SK-N-SH (cell line): Measurements from ENCODE around the gene CALD1. TPM values are rescaled to one million over a fixed set of nuclear protein-coding genes. Genes with fewer than 3 reads are reported as not detected.
A peak's percentile ranks its signal among the peaks of the same experiment; 100 is the strongest.

ENCODE experiments used
- CTCF ChIA-PET: fragments of 300-600, 350-600 bp; formaldehyde crosslinking; extraction: SDS; loops from one replicate; lab custom pipeline; 2021; lab: Yijun Ruan, JAX
- POLR2A ChIA-PET: fragments of 350-600 bp; sonication (Branson Sonifier 250); formaldehyde crosslinking; extraction: SDS; loops from one replicate; lab custom pipeline; 2020; ENCODE audit warnings: antibody characterized with exemption, inconsistent platforms; lab: Yijun Ruan, JAX
- DNase-seq: peaks from one replicate; pipeline ENCODE4 v3.0.0; 2012
- H2AFZ ChIP-seq: fragments of 200-600 bp; sonication (generic); 2 replicates; pipeline ENCODE4 v1.8.1; 2016; ENCODE audit warnings: antibody characterized with exemption, mild to moderate bottlenecking, low read depth
- H3F3A ChIP-seq: fragments of 200-600 bp; sonication (generic); replicated peaks from 2 replicates; pipeline ENCODE3; 2016; ENCODE audit warnings: antibody characterized with exemption, mild to moderate bottlenecking; ENCODE audit not compliant: insufficient read depth
- H3K27ac ChIP-seq, 2 experiments: fragments of 200-500 bp in 1 of 2; fragments of 200-600 bp in 1 of 2; sonication (Bioruptor generic) in 1 of 2; sonication (generic), shearing (Covaris generic) in 1 of 2; 2 replicates each; pipeline versions ENCODE4 v1.5.1 to v1.6.1; 2014 to 2016; ENCODE audit warnings: low read depth in 2 of 2, inconsistent platforms in 1 of 2, low read length in 1 of 2, mild to moderate bottlenecking in 1 of 2, mixed read lengths in 1 of 2
- H3K27me3 ChIP-seq: fragments of 200-600 bp; sonication (generic), shearing (Covaris generic); 2 replicates; pipeline ENCODE4 v1.6.1; 2016; ENCODE audit warnings: mixed run types; ENCODE audit not compliant: insufficient read depth
- H3K36me3 ChIP-seq, 2 experiments: fragments of 200-500 bp in 1 of 2; fragments of 200-600 bp in 1 of 2; sonication (Bioruptor generic) in 1 of 2; sonication (generic) in 1 of 2; replicated peaks in 1 of 2; 2 replicates each; pipeline versions ENCODE3 to v1.5.1; 2014 to 2016; ENCODE audit warnings: low read length in 1 of 2, mild to moderate bottlenecking in 1 of 2; ENCODE audit not compliant: insufficient read depth in 2 of 2, control insufficient read depth in 1 of 2
- H3K4me1 ChIP-seq, 2 experiments: fragments of 200-500 bp in 1 of 2; fragments of 200-600 bp in 1 of 2; sonication (Bioruptor generic) in 1 of 2; sonication (generic), shearing (Covaris generic) in 1 of 2; 2 replicates each; pipeline versions ENCODE4 v1.5.1 to v1.6.1; 2014 to 2016; ENCODE audit warnings: low read depth in 1 of 2, low read length in 1 of 2, mixed run types in 1 of 2; ENCODE audit not compliant: insufficient read depth in 2 of 2, control insufficient read depth in 1 of 2
- H3K4me2 ChIP-seq: fragments of 200-600 bp; sonication (generic), shearing (Covaris generic); 2 replicates; pipeline ENCODE4 v1.6.1; 2017; ENCODE audit warnings: mixed run types
- H3K4me3 ChIP-seq, 2 experiments: fragments of 200-500 bp in 1 of 2; fragments of 200-600 bp in 1 of 2; sonication (Bioruptor generic) in 1 of 2; sonication (generic), shearing (Covaris generic) in 1 of 2; 2 replicates each; pipeline versions ENCODE4 v1.5.1 to v1.8.1; 2014 to 2016; ENCODE audit warnings: low read depth in 2 of 2, inconsistent platforms in 1 of 2, low read length in 1 of 2, mild to moderate bottlenecking in 1 of 2, mixed read lengths in 1 of 2, moderate library complexity in 1 of 2
- H3K79me2 ChIP-seq: fragments of 200-600 bp; sonication (generic); 2 replicates; pipeline ENCODE4 v1.8.1; 2017; ENCODE audit warnings: mild to moderate bottlenecking; ENCODE audit not compliant: insufficient read depth
- H3K9ac ChIP-seq: fragments of 200-600 bp; sonication (generic); 2 replicates; pipeline ENCODE4 v1.6.1; 2017; ENCODE audit warnings: mixed run types
- H3K9me2 ChIP-seq: fragments of 200-600 bp; sonication (generic); 2 replicates; pipeline ENCODE4 v1.6.1; 2017; ENCODE audit warnings: mixed run types
- H3K9me3 ChIP-seq: fragments of 200-600 bp; sonication (generic); 2 replicates; pipeline ENCODE4 v1.6.1; 2017; ENCODE audit warnings: mixed run types, mild to moderate bottlenecking, moderate library complexity
- H4K20me1 ChIP-seq: fragments of 200-600 bp; sonication (generic); 2 replicates; pipeline ENCODE4 v1.6.1; 2017; ENCODE audit warnings: mild to moderate bottlenecking, mixed run types; ENCODE audit not compliant: insufficient read depth
- FOSL2 ChIP-seq: IDR thresholded peaks from 2 replicates; pipeline ENCODE4 v1.4.0; 2012; ENCODE audit warnings: low read depth, mild to moderate bottlenecking, moderate library complexity, borderline replicate concordance
- GABPA ChIP-seq: IDR thresholded peaks from 2 replicates; pipeline ENCODE4 v1.4.0; 2012; ENCODE audit warnings: low read depth, mild to moderate bottlenecking
- GATA2 ChIP-seq: sonication (generic); formaldehyde crosslinking; IDR thresholded peaks from 2 replicates; pipeline ENCODE4 v1.5.0; 2020; ENCODE audit warnings: mild to moderate bottlenecking, missing genetic modification reagents
- NFIC ChIP-seq: IDR thresholded peaks from 2 replicates; pipeline ENCODE4 v1.4.0; 2012; ENCODE audit warnings: borderline replicate concordance
- POLR2AphosphoS5 ChIP-seq: IDR thresholded peaks from 2 replicates; pipeline ENCODE4 v1.6.1; 2012; ENCODE audit warnings: low read depth, low read length
- RCOR1 ChIP-seq: fragments of 150-350 bp; IDR thresholded peaks from 2 replicates; pipeline ENCODE4 v1.6.1; 2017; ENCODE audit warnings: antibody characterized with exemption, low read length
- RXRA ChIP-seq: IDR thresholded peaks from 2 replicates; pipeline ENCODE4 v1.4.0; 2012; ENCODE audit warnings: low read depth, mild to moderate bottlenecking, borderline replicate concordance
- SIN3A ChIP-seq: IDR thresholded peaks from 2 replicates; pipeline ENCODE4 v1.6.1; 2012; ENCODE audit warnings: low read depth, mild to moderate bottlenecking, low read length, moderate library complexity, borderline replicate concordance
- SMC3 ChIP-seq: IDR thresholded peaks from 2 replicates; pipeline ENCODE4 v1.6.1; 2012; ENCODE audit warnings: low read depth, low read length, improper control_type of control experiment
- TAF1 ChIP-seq: IDR thresholded peaks from 2 replicates; pipeline ENCODE4 v1.6.1; 2012; ENCODE audit warnings: low read depth, mild to moderate bottlenecking, low read length, moderate library complexity, borderline replicate concordance
- WGBS: methylation state at CpG from one replicate; pipeline ENCODE4 v1.1.6; 2017; ENCODE audit warnings: low lambda C conversion rate; 5-methylcytosine and 5-hydroxymethylcytosine counted together
- polyA plus RNA-seq, 3 experiments: library from polyadenylated mRNA; depleted of rRNA; stranded (reverse); fragments of >200 nt; gene quantifications; 2 replicates each; pipeline ENCODE4 v1.2.3, GENCODE V29; 2012
- TF ChIP-seq, protein P1 (sequence below): IDR thresholded peaks from 2 replicates; pipeline ENCODE4 v1.4.0; 2012; ENCODE audit warnings: low read depth, borderline replicate concordance
- TF ChIP-seq, protein P2 (sequence below): fragments of 200-600 bp; sonication (generic); IDR thresholded peaks from 2 replicates; pipeline ENCODE4 v1.6.1; 2017; ENCODE audit warnings: antibody characterized with exemption, mild to moderate bottlenecking, moderate library complexity
- TF ChIP-seq, protein P3 (sequence below): fragments of 150-350 bp; IDR thresholded peaks from 2 replicates; pipeline ENCODE4 v1.6.1; 2017; ENCODE audit warnings: antibody characterized with exemption, low read length, low read depth, borderline replicate concordance
- TF ChIP-seq, protein P4 (sequence below): IDR thresholded peaks from 2 replicates; pipeline ENCODE4 v1.4.0; 2012; ENCODE audit warnings: low read depth

The CALD1 gene
- polyA plus RNA-seq, 1 of the 3 experiments (the other 2 are of a cell fraction) = 299 TPM

DNA sequence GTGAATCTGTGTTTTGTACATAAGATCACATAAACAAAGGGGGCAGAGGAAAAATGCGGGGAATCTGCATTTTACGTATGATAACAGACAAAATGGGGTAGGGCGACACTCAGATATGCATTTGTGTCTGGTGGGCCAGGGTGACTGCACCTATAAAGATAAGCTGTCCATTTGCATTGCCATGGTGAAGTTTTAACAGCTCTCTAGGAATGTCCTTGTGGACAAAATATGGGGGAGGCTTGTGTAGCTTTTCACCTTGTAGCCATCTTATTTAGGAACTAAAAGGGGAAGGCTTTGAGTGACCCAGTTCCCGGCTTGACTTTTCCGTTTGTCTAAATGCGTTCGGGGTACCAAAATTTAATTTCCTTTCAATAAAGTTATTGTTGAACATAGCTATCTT lies 114.5 kb downstream of the CALD1 start:
- 98% methylated on average over 7 of the region's 7 CpGs for WGBS
- DNase-seq = no peak
- peaks cover 9 to 60% of the 10 kb centered on the region in 2 experiments for H3K36me3 ChIP-seq
- ChIA-PET CTCF (interaction anchor here (1.5 to 2.0 kb wide), 2 partner anchors 50 to 248 kb away, joined by 4 to 11 read pairs; partner anchors contain the start of gene BPGM), POLR2A (no interaction called here)
- H3K27me3 ChIP-seq = no peaks in the 10 kb centered on the region
- H3K4me1 ChIP-seq = peaks cover 16 to 29% of the 10 kb centered on the region in 2 experiments
- H3K9me2 ChIP-seq = no peaks in the 10 kb centered on the region
- H3K4me2 ChIP-seq = peak overlapping the region; percentile 80
- no peak overlapping the region for H2AFZ ChIP-seq
- peaks cover 23% of the 10 kb centered on the region for H4K20me1 ChIP-seq
- H3K79me2 ChIP-seq = peaks cover 89% of the 10 kb centered on the region
- H3K9ac ChIP-seq = no peak overlapping the region
- H3K4me3 ChIP-seq = no peak overlapping the region
- TF ChIP-seq, protein P1, sequence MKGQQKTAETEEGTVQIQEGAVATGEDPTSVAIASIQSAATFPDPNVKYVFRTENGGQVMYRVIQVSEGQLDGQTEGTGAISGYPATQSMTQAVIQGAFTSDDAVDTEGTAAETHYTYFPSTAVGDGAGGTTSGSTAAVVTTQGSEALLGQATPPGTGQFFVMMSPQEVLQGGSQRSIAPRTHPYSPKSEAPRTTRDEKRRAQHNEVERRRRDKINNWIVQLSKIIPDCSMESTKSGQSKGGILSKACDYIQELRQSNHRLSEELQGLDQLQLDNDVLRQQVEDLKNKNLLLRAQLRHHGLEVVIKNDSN = no peak
- TF ChIP-seq, protein P2, sequence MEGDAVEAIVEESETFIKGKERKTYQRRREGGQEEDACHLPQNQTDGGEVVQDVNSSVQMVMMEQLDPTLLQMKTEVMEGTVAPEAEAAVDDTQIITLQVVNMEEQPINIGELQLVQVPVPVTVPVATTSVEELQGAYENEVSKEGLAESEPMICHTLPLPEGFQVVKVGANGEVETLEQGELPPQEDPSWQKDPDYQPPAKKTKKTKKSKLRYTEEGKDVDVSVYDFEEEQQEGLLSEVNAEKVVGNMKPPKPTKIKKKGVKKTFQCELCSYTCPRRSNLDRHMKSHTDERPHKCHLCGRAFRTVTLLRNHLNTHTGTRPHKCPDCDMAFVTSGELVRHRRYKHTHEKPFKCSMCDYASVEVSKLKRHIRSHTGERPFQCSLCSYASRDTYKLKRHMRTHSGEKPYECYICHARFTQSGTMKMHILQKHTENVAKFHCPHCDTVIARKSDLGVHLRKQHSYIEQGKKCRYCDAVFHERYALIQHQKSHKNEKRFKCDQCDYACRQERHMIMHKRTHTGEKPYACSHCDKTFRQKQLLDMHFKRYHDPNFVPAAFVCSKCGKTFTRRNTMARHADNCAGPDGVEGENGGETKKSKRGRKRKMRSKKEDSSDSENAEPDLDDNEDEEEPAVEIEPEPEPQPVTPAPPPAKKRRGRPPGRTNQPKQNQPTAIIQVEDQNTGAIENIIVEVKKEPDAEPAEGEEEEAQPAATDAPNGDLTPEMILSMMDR = no peak
- TF ChIP-seq FOSL2 (no peak), RCOR1 (no peak)
- peaks cover 7% of the 10 kb centered on the region; the same call in 1 of the 2 replicates for H3K9me3 ChIP-seq
- peaks cover 26% of the 10 kb centered on the region for H3F3A ChIP-seq
- H3K27ac ChIP-seq = no peak overlapping the region

DNA sequence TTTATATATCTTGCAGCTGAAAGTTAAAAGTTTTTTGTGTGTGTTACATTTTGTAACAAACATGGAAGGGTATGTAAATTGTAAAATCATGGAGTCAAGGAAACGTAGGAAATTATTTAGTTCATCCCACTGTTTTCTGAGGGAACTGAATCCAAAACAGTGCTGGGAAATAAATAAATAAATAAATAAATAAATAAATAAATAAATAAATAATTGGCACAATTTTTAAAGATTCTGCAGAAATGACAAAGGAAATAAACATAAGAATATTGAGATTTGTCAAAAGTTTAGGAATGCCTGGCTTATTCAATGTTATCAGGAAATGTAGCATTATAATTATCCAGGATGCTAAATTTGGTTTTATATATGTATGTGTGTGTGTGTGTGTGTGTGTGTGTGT lies 115.5 kb downstream of the CALD1 start:
- Histone ChIP-seq H3K4me1 (peaks cover 25 to 28% of the 10 kb centered on the region in 2 experiments), H4K20me1 (peaks cover 29% of the 10 kb centered on the region), H3K79me2 (peaks cover 91% of the 10 kb centered on the region), H3K9ac (no peak overlapping the region), H3K36me3 (peaks cover 6 to 66% of the 10 kb centered on the region in 2 experiments), H3K27ac (no peak overlapping the region)
- POLR2A ChIA-PET = no interaction called here
- TF ChIP-seq GATA2 (CRISPR knock-in tag) (no peak), POLR2AphosphoS5 (no peak), GABPA (no peak), SIN3A (no peak), SMC3 (no peak), NFIC (no peak), TAF1 (no peak), RXRA (no peak)
- TF ChIP-seq, protein P3, sequence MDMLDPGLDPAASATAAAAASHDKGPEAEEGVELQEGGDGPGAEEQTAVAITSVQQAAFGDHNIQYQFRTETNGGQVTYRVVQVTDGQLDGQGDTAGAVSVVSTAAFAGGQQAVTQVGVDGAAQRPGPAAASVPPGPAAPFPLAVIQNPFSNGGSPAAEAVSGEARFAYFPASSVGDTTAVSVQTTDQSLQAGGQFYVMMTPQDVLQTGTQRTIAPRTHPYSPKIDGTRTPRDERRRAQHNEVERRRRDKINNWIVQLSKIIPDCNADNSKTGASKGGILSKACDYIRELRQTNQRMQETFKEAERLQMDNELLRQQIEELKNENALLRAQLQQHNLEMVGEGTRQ = no peak
- TF ChIP-seq, protein P4, sequence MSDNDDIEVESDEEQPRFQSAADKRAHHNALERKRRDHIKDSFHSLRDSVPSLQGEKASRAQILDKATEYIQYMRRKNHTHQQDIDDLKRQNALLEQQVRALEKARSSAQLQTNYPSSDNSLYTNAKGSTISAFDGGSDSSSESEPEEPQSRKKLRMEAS = no peak
- TF ChIP-seq, all 33 proteins: peak for 0
- Histone ChIP-seq H3K4me2 (no peak overlapping the region), H3K9me3 (peaks cover 7% of the 10 kb centered on the region; the same call in 1 of the 2 replicates), H3K4me3 (no peak overlapping the region), H3F3A (peaks cover 29% of the 10 kb centered on the region), H2AFZ (no peak overlapping the region), H3K27me3 (no peaks in the 10 kb centered on the region), H3K9me2 (no peaks in the 10 kb centered on the region)
- CTCF ChIA-PET = interaction anchor here (0.7 to 1.0 kb wide), 2 partner anchors 12 to 19 kb away, joined by 3 to 4 read pairs; no protein-coding TSS in a partner anchor
- DNase-seq = no peak
- WGBS = 96% methylated on average over 1 of the region's 1 CpG
